GM21529 (cell line): Measurements from ENCODE around the gene KCNIP4.

Experiments
- ATAC-seq: cut with Tn5 transposase; IDR thresholded peaks from one replicate; pipeline ENCODE4 v1.9.1; 2021; ENCODE audit not compliant: unreplicated experiment

The KCNIP4 gene

GRCh38 chr4:21113496-21114223 lies 834.9 kb downstream of the KCNIP4 start:
- no peak for ATAC-seq

GRCh38 chr4:21102667-21103066 lies 845.9 kb downstream of the KCNIP4 start:
- no peak for ATAC-seq

- no peak for ATAC-seq
Observed at GRCh38 chr4:21097865-21098264, 850.7 kb downstream of the KCNIP4 start.

GRCh38 chr4:21097026-21097425 lies 851.5 kb downstream of the KCNIP4 start:
- no peak for ATAC-seq

- no peak for ATAC-seq
Observed at GRCh38 chr4:21092531-21092930, 856.0 kb downstream of the KCNIP4 start.

GRCh38 chr4:21090094-21090666 lies 858.4 kb downstream of the KCNIP4 start:
- no peak for ATAC-seq

GRCh38 chr4:21083413-21083812 lies 865.2 kb downstream of the KCNIP4 start:
- no peak for ATAC-seq

- ATAC-seq: no peak
Observed at GRCh38 chr4:21077967-21078366, 870.6 kb downstream of the KCNIP4 start.

GRCh38 chr4:21067351-21067750 lies 881.2 kb downstream of the KCNIP4 start:
- ATAC-seq: no peak

GRCh38 chr4:21061902-21062301 lies 886.7 kb downstream of the KCNIP4 start:
- ATAC-seq: no peak

GRCh38 chr4:21046141-21046540 lies 902.4 kb downstream of the KCNIP4 start:
- ATAC-seq: no peak

GRCh38 chr4:21045119-21045518 lies 903.5 kb downstream of the KCNIP4 start:
- no peak for ATAC-seq

GRCh38 chr4:21041708-21042107 lies 906.9 kb downstream of the KCNIP4 start:
- ATAC-seq: no peak

- no peak for ATAC-seq
Observed at GRCh38 chr4:21034728-21035127, 913.8 kb downstream of the KCNIP4 start.

GRCh38 chr4:21032089-21032645 lies 916.4 kb downstream of the KCNIP4 start:
- no peak for ATAC-seq

- no peak for ATAC-seq
Observed at GRCh38 chr4:21018817-21019216, 929.8 kb downstream of the KCNIP4 start.

GRCh38 chr4:21013501-21013900 lies 935.1 kb downstream of the KCNIP4 start:
- ATAC-seq: no peak

GRCh38 chr4:21012851-21013331 lies 935.7 kb downstream of the KCNIP4 start:
- no peak for ATAC-seq

GRCh38 chr4:21011106-21011505 lies 937.5 kb downstream of the KCNIP4 start:
- ATAC-seq: no peak

GRCh38 chr4:21009956-21010355 lies 938.6 kb downstream of the KCNIP4 start:
- ATAC-seq: no peak

- no peak for ATAC-seq
Observed at GRCh38 chr4:21005647-21006046, 942.9 kb downstream of the KCNIP4 start.

- ATAC-seq: no peak
Observed at GRCh38 chr4:21002976-21003375, 945.6 kb downstream of the KCNIP4 start.
